IPS-15b (cell line): Measurements from ENCODE around the gene CEBPE.

Experiments
- H3K27me3 ChIP-seq: one replicate; pipeline ENCODE4 v1.6.1; 2013; ENCODE audit warnings: low read length; ENCODE audit not compliant: control insufficient read depth, insufficient read depth
- H3K36me3 ChIP-seq: one replicate; pipeline ENCODE4 v1.6.1; 2013; ENCODE audit warnings: low read length; ENCODE audit not compliant: control insufficient read depth, insufficient read depth
- H3K4me1 ChIP-seq: one replicate; pipeline ENCODE4 v1.6.1; 2013; ENCODE audit warnings: mild to moderate bottlenecking, low read length; ENCODE audit not compliant: control insufficient read depth, insufficient read depth
- H3K4me3 ChIP-seq: one replicate; pipeline ENCODE4 v1.5.1; 2013; ENCODE audit warnings: low read depth, low read length
- H3K9ac ChIP-seq: one replicate; pipeline ENCODE4 v1.6.1; 2013; ENCODE audit warnings: low read depth, mild to moderate bottlenecking, low read length
- H3K9me3 ChIP-seq: one replicate; pipeline ENCODE4 v1.6.1; 2013; ENCODE audit warnings: mild to moderate bottlenecking, low read length; ENCODE audit not compliant: control insufficient read depth, insufficient read depth

CEBPE gene

DNA sequence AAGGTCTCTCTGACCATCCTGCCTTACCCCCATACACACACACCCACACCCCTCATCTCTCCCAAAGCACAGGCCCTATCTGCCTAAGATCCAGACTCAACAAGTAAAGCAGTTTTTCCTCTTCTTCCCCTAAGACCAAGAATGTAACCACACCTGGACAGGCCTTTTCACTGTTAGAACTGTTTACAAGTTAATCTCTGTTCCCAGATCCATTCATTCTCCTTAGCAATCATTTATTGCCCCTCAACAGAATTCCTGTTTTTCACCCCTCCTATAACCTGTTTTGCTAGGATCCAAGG, 12.4 kb downstream of the CEBPE start:
- Histone ChIP-seq H3K9ac (no peak overlapping the region), H3K27me3 (peaks cover 19% of the 10 kb centered on the region), H3K36me3 (no peaks in the 10 kb centered on the region), H3K4me1 (peaks cover 14% of the 10 kb centered on the region), H3K4me3 (no peak overlapping the region), H3K9me3 (no peaks in the 10 kb centered on the region)

DNA sequence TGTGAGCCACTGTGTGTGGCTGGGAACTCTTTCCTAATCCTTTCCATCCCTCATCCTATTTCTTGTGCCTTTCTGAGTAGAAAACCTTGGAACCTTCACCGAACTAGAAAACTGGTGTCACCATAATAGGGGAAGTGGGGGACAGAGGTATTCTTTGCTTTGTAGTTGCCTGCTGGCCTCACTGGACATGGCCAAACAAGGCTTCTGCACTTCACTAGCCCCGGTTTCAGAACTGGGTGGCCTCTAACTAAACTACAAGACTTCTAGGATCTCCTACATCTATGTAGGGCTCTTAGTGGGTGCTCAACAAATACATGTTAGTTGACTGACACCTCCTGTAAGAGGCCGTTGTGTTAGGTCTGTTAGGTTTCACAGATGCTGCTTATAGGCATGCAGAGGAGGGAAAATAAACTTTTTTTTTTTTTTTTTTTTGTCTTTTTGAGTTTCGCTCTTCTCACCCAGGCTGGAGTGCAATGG, 13.7 kb downstream of the CEBPE start:
- Histone ChIP-seq H3K36me3 (no peaks in the 10 kb centered on the region), H3K4me3 (no peak overlapping the region), H3K9ac (no peak overlapping the region), H3K27me3 (peaks cover 11% of the 10 kb centered on the region), H3K4me1 (peaks cover 14% of the 10 kb centered on the region), H3K9me3 (no peaks in the 10 kb centered on the region)

DNA sequence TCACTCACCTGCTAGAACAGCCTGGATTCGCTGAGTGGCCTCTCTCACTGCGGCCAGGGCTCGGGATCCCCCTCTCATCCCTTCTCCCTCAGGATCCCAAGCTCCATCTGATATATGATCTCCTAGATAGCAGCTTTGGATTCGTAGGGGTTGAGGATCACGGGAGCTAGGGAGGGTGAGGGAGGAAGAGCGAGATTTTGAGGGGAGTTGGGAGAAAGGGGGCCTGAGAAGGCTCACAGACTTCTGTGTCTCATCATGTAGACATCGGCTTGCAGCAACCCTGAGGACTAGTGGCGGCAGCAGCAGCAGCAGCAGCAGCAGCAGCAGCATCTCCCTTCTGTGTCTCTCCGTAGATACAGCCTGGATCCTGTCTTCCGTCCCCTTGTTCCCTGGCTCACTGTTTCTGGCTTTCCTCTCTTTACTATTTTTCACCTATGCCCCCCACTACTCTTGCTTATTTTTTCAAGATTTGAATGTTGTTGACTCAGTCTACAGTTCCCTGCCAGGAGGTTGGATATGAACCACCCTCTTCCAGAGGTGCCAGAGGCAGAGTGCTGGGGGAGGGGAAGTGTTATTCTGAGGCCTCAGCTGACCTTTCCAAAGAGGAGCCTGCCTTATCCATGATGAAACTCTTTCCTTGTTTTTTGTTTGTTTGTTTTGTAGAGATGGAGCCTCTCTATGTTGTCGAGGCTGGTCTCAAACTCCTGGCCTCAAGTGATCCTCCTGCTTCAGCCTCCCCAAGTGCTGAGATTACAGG, 14.3 kb downstream of the CEBPE start, which contains the start of gene CIROP:
Gene CIROP (minus strand): TSS at position 399 of the 757 bp plus-strand sequence. CDS start 69 bp downstream, at position 330.
- H3K4me1 ChIP-seq, result peaks cover 14% of the 10 kb centered on the region
- H3K9me3 ChIP-seq, result no peaks in the 10 kb centered on the region
- no peak within 1 kb of the TSS for H3K4me3 ChIP-seq
- no peaks in the 10 kb centered on the region for H3K36me3 ChIP-seq
- no peak within 1 kb of the TSS for H3K9ac ChIP-seq
- H3K27me3 ChIP-seq, result peaks cover 7% of the 10 kb centered on the region

DNA sequence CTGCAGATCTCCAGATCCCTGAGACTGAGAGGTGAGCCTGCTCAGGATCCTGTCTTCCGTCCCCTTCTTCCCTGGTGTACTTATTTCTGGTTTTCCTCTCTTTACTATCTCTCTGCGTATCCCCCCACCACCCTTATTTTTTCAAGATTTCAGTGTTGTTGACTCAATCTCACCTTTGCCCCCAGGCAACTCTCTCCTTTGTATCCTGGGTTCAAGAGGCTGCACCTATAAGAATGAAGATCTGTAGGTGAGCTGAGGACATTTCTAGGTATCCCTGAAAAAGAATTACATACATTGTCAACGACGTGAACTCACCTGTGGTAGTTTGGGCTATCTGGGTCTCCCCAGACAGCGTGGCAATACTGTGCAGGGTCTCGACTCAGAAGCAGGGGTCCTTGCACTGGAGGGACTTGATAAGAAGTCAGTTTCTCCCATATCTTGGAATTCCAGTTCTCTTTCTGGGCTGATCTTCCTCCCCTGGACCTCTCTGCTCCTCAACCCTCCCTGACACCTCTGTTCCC, 14.9 kb downstream of the CEBPE start:
- no peak overlapping the region for H3K9ac ChIP-seq
- H3K9me3 ChIP-seq, result no peaks in the 10 kb centered on the region
- no peak overlapping the region for H3K4me3 ChIP-seq
- no peaks in the 10 kb centered on the region for H3K36me3 ChIP-seq
- peaks cover 14% of the 10 kb centered on the region for H3K4me1 ChIP-seq
- peaks cover 7% of the 10 kb centered on the region for H3K27me3 ChIP-seq

DNA sequence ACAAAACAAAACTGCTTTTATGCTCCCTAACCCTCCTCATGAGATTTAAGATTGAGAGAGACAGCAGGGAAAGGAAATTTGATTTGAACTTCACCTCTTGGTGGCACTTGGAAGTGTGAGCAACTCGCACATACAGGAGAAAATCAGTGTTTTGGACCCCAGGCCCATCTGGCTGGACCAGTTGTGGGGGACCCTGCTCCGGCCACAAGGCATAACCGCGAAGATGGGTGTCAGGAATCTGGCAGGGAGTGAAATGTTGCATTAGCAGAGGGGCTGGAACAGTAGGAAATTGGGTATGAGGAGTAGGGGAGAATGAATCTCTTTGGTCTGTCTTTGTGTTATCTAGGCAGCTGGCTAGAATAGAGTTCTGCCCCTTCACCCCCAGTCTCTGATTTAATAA, 15.5 kb downstream of the CEBPE start:
- peaks cover 7% of the 10 kb centered on the region for H3K27me3 ChIP-seq
- peaks cover 14% of the 10 kb centered on the region for H3K4me1 ChIP-seq
- no peak overlapping the region for H3K4me3 ChIP-seq
- H3K9me3 ChIP-seq, result no peaks in the 10 kb centered on the region
- no peak overlapping the region for H3K9ac ChIP-seq
- H3K36me3 ChIP-seq, result no peaks in the 10 kb centered on the region

DNA sequence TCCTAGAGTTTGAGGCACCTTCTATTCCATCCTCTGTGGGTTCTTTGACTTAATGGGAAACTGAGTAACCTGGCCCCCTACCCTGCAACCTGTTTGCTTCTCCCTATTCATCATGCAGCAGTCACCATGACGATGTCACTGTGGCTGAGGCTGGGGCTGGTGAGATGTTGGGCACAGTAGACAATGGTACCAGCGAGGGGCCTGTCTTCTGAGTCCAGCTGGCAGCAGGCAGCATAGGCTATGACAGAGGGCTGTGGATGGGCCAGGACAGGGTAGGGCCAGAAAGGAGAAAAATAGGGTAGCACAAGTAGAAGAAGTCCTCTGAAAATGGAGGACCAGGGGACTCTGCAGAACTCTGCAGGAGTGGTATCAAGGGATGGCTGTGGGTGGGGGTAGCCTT, 16.3 kb downstream of the CEBPE start:
- Histone ChIP-seq H3K4me1 (peaks cover 14% of the 10 kb centered on the region), H3K9me3 (no peaks in the 10 kb centered on the region), H3K27me3 (peaks cover 7% of the 10 kb centered on the region), H3K9ac (no peak overlapping the region), H3K4me3 (no peak overlapping the region), H3K36me3 (no peaks in the 10 kb centered on the region)

DNA sequence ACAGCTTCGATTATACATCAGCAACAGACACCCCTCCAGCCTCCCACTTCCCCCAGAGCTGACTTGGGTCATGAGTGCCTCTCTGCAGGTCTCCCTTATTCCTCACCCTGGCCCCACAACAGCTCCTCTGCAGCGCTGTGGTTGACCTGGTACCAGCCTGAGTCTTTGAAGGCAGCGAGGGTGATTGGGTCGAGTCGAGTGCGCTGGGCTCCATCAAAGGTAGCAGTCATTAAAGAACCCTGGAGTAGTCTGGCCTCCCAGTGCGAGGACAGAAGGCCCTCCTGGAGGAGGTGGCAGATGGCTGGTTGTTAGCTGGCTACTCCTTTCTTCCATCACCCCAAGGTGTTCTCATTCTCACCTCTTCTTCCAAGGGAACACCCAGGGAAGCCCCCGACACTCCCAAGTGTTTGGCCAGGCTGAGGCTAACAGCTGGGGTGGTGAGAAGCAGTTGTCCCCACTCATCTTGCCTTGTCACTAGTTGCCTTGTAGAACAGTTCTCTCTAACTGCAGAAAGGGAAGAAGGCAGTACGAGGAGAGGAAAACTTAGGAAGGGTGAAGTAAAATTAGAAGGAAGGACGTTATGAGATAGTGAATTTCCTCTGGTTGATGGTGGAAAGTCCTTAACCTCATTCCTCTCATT, 16.9 kb downstream of the CEBPE start:
- Histone ChIP-seq H3K9ac (no peak overlapping the region), H3K36me3 (no peaks in the 10 kb centered on the region), H3K4me1 (peaks cover 14% of the 10 kb centered on the region), H3K9me3 (no peaks in the 10 kb centered on the region), H3K27me3 (peaks cover 7% of the 10 kb centered on the region), H3K4me3 (no peak overlapping the region)

DNA sequence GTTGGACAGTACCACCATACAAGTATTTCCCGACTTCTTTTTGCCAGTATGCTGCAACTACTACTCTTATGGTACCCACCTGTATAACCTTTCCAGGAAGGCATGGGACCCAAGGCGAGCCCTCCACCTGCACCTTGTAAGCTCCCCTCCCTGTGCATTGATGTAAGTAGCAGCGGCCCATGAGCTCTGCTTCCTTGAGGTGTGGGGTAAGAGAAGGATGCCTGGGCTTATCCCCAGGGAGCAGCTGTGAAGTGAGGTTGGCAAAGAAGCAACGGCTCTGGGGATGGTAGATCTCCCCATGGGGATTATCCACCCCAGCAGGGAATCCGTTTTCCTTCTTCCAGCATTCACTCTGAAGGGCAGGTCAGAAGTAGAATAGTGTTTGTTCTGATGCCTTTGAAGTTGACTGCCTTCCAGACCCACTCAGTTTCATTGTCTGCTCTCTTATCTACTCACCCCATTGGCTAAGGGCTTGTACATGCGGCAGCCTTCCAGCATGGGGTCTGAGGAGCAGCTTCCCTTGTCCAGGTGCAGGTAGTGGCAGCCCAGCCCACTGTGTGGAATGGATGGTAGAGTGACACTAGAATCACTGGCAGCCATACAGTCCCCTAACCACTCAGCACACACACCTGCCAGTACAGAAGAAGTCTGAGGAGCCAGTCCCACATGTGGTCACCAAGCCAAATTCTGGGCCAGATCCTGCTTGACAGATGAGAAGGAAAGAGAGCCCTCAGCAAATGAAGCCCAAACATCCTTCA, 17.7 kb downstream of the CEBPE start:
- Histone ChIP-seq H3K9ac (no peak overlapping the region), H3K36me3 (no peaks in the 10 kb centered on the region), H3K4me1 (peaks cover 14% of the 10 kb centered on the region), H3K9me3 (no peaks in the 10 kb centered on the region), H3K4me3 (no peak overlapping the region), H3K27me3 (peaks cover 7% of the 10 kb centered on the region)

DNA sequence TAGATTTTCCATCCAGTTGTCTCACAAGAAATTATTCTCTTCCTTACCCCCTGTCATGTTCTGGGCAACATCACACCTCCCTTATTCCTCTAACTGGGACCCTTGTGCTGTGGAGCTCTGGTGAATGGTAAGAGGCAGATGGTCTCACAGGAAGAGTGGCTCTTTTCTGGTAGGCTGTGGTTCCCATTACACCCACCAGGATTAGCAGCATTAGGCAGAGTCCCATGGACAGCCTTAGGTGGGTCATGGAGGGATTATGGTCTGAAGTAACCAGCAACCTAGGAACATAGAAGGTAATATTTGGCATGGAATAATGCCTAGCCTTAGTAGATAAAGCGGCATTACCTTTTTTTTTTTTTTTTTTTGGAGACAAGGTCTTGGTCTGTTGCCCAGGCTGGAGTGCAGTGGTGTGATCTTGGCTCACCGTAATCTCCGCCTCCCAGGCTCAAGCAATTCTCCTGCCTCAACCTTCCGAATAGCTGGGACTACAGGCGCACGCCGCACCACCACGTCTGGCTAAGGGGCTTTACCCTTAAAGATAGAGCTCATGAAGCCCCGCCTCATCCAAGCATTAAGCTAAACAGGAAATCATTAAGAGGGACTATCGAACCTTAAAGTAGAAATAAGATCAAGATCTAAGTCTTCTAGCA, 19.7 kb downstream of the CEBPE start:
- Histone ChIP-seq H3K4me1 (peaks cover 5% of the 10 kb centered on the region), H3K9ac (no peak overlapping the region), H3K9me3 (no peaks in the 10 kb centered on the region), H3K36me3 (no peaks in the 10 kb centered on the region), H3K27me3 (peaks cover 7% of the 10 kb centered on the region), H3K4me3 (no peak overlapping the region)

DNA sequence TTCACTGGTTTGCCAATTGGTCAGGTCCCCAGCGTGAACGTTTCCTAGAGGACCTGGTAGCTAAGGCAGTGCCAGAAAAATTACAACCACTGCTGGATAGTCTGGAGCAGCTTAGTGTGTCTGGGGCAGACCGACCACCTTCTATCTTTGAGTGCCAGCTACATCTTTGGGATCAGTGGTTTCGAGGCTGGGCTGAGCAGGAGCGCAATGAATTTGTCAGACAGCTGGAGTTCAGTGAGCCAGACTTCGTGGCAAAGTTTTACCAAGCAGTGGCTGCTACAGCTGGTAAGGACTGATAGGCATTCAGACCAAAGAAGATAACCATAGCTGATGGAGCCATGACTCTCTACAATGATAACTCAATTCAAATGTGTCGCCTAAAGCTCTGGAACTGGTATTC, 21.3 kb downstream of the CEBPE start:
- Histone ChIP-seq H3K9me3 (no peaks in the 10 kb centered on the region), H3K9ac (no peak overlapping the region), H3K4me3 (no peak overlapping the region), H3K4me1 (no peaks in the 10 kb centered on the region), H3K36me3 (no peaks in the 10 kb centered on the region), H3K27me3 (no peaks in the 10 kb centered on the region)
